Raji (cell line): ENCODE data around the gene NDUFB2.

Experiments
- POLR2A ChIP-seq: IDR thresholded peaks from 2 replicates; pipeline ENCODE4 v1.6.1; 2011; ENCODE audit warnings: low read depth, low read length, control low read depth; ENCODE audit not compliant: insufficient read depth

The NDUFB2 gene

DNA sequence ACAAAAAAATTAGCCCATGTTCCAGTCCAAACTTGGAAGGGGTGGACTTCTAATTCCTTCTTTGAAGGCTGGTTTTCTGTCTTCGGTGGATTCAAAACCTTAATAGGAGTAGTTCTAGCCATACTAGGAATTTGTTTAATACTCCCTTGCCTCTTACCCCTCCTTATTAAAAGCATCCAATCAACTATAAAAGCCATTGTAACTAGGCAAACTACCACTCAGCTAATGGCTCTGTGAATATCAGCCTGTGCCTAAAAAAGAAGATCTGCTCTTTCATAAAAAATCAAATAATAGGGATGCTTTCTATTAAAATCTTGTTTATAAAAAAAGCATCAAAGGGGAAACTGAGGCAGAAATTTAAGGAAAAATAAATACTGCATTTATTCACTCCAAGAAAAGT is 27.9 kb upstream of the NDUFB2 start:
- no peak for TF ChIP-seq POLR2A

DNA sequence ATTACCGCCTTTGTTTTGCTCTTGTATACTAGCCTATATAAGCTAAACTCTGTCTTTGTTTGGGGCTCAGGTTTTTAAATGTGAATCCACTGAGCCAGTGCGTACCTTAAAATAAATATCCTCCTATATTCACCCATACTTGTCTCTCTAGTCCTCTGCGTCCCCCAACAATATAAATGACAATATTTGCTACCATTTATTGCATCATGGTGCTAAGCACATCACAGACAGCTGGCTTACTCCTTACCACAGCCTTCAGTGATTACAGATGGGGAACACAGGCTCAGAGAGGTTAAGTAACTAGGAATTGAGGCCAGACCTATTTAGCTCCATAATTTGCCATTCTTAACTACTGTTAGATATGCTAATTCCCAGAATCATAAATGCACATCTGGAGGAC is 27.2 kb upstream of the NDUFB2 start:
- no peak for TF ChIP-seq POLR2A

DNA sequence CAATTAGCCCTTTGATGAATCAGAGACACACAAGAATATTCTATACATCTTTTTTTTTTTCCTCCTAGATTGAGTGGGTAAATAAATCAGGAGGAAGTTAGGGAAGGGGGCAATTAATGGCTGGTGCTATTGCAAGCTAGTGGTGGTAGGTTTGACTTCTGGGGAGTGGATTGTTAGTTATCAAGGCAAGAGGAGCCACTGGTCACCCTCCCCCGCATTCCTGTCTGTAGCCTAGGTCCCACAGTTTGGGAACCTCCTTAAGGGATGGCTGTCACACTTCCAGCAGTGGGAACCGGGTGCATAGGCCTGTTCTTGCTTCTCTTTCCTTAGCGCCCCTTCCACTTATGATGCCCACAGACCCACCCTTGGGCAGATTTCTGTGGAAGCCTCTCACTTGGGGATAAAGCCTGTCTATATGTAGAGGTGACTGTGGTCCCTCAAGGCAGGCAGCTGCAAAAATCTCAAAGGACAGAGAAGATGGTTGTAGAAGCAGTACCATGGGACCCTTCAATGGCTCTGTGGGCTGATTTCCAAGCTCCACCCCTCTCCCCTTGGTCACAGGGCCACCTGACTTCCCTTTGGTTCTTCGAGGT is 26.1 kb upstream of the NDUFB2 start:
- no peak for TF ChIP-seq POLR2A

DNA sequence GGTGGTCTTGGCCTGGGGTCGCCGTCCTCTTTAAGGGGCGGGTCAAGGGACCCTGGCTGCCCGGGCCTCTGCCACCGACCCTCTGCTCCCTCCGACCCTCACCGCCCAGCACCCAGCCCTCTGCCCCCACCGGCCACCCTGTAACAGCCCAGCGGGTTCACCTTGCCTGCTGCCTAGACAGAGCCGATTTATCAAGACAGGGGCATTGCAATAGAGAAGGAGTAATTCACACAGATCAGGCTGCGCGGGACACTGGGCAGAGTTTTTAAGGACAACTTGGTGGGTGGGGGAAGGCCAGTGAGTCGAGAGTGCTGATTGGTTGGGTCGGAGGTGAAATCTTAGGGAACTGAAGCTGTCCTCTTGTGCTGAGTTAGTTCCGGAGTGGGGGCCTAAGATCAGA is 24.5 kb upstream of the NDUFB2 start:
- no peak for TF ChIP-seq POLR2A

DNA sequence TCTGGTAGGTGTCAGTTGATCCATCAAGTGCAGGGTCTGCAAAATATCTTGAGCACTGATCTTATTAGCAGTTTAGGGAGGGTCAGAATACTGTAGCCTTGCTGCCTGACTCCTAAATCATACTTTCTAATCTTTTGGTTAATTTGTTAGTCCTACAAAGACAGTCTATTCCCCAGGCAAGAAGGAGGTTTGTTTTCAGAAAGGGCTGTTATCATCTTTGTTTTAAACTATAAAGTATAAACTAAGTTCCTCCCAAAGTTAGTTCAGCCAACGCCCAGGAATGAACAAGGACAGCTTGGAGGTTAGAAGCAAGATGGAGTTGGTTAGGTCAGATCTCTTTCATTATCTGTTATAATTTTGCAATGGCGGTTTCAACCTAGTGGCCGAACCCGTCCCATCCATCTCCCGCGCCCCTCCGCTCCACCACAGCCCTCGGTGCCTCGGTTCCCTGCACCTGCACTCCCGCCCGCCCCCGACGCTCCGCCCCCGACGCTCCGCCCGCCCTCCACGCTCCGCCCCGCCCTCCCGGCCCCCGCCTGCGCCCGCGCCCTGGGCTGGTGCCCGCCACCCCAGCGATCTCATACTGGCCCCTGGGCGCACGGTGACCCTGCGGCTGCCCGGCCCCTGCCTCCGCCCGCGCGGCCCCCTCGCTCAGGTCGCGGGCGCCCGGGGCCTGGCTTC is 24.0 kb upstream of the NDUFB2 start, which contains the start of gene ADCK2:
ADCK2 (plus strand) TSS at position 564 of the 681 bp plus-strand sequence. CDS start 386 bp downstream, outside the sequence.
- peak; percentile 56 for TF ChIP-seq POLR2A

DNA sequence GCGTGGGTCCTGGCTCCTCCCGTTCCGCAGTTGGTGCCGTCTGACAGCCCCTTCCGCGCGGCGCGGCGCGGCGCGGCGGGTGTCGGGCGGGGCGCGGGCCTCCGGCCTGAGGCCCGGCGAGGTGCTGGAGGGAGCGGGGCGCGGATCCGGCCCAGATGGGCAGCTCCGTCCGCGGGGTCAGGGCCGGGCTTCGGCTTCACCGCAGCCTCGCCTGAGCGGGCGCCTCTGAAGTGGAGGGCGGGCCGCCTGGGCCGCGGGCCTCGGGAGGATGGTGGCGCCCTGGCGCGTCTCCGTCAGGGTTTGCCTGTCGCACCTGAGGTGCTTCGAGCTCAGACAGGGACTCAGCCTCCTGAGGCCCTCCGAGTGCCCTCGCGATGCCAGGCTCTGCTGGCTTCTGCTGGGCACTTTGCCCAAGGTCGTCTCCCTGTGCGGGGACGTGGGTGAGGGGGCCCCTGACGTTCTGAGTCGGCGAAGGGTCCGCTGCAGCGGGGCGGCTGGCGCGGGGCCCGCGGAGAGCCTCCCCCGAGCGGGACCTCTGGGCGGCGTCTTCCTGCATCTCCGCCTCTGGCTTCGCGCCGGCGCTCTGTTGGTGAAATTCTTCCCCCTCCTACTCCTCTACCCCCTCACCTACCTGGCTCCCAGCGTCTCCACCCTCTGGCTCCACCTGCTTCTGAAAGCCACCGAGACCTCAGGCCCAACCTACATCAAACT is 23.3 kb upstream of the NDUFB2 start:
- peak; percentile 52 for TF ChIP-seq POLR2A

DNA sequence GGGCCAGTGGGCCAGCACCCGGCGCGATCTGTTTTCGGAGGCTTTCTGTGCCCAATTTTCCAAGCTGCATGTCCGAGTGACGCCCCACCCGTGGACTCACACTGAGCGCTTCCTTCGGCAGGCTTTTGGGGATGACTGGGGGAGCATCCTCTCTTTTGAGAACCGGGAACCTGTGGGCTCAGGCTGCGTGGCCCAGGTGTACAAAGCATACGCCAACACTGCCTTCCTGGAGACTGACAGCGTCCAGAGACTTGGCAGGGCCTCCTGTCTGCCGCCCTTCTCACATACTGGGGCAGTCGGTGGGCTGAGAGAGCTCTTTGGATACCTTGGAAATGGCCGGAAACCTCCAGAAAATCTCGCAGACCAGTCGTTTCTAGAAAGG is 22.7 kb upstream of the NDUFB2 start:
- TF ChIP-seq POLR2A = no peak

DNA sequence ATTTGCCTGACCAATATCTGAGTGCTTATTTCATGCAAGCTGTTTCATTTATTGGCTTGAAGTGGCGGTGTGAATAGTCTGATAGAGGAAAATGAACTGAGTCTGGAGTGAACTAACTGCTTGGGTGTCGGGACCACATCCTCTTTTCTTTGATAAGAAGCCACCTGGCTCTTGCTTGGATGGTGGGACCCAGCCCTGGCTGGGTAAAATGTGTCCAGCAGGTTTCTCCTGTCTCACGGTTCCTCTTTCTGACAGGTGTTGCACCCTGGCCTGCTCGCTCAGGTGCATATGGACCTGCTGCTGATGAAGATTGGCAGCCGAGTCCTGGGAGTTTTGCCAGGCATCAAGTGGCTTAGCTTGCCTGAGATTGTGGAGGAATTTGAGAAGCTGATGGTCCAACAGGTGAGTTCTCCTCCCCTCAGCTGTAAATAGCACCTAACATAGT is 22.1 kb upstream of the NDUFB2 start:
- 0 out of 2 replicates have a peak, but pooled peaks have one; percentile 9 for TF ChIP-seq POLR2A

DNA sequence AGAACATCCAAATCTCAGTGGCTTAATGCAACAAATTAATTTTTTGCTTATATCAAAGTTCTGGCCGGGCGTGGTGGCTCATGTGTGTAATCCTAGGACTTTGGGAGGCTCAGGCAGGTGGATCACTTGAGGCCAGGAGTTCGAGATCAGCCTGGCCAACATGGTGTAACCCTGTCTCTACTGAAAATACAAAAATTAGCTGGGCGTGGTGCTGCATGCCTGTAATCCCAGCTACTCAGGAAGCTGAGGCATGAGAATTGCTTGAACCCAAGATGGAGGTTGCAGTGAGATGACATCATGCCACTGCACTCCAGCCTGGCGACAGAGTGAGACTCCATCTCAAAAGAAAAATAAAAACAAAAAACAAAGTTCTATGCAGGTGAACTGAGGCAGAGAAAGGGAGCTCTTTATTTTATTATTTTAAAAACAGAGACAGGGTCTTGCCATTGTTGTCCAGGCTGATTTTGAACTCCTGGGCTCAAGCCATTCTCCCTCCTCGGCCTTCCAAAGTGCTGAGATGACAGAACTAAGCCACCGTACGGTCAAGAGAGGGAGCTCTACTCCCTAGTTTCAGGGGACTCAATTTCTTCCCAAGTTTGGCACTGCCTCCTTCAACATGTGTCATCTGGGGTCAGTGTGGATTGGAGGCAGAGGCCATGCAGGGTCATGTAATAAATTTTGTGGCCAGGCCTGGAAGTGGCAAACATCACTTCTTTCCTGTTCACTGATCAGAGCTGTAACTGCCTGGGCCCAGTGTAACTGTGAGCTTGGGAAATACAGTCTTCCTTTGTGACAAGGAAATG is 21.4 kb upstream of the NDUFB2 start:
- no peak for TF ChIP-seq POLR2A

DNA sequence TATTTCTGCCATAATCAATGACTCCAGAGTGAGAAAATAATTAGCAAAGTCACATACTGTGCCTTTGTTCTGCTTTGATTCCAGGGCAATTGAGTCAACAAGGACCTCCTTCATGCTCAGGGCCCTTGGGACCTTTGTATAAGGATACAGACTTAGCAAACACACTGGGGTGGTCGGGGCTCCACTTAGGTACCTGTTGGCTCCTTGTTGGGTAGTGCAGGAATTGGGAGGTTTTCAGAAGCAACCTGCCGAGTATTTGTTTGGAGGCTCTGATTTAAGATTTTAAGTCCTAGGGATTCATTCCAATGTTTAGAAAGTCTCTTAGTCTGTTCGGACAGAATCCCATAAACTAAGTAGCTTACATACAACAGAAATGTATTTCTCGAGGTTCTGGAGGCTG is 20.8 kb upstream of the NDUFB2 start:
- no peak for TF ChIP-seq POLR2A

DNA sequence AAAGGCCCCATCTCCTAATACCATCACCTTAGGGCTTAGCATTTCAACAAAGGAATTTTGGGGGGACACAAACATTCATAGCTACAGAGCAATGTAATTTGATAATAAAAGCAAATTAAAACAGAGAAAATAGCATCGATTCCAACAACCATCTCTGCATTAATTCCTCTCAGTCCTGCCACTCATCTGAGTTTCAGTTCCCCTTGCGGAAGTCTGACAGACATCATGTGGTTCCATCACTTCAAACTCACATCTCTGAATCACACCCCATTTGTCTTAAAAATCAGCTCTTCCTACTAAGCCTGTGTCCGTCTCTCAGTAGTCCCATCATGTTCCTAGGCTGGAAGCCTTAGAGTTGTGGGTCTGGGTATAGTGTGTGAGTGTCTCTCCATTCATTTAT is 20.2 kb upstream of the NDUFB2 start:
- TF ChIP-seq POLR2A = no peak

DNA sequence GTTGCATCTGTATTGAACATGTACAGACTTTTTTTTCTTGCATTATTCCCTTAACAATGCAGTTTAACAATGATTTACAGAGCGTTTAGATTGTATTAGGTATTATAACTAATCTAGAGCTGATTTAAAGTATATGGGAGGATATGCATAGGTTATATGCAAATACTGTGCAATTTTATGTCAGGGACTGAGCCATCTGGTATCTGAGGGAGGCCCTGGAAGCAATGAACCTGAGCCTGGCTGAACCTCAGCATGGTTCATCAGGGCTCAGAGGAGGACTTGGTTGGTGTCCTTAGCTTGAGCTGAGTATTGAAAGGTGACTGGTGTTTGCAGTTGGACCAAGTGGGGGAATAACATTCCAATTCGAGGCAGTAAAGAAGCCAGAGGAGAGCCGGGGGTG is 19.0 kb upstream of the NDUFB2 start:
- TF ChIP-seq POLR2A = no peak

DNA sequence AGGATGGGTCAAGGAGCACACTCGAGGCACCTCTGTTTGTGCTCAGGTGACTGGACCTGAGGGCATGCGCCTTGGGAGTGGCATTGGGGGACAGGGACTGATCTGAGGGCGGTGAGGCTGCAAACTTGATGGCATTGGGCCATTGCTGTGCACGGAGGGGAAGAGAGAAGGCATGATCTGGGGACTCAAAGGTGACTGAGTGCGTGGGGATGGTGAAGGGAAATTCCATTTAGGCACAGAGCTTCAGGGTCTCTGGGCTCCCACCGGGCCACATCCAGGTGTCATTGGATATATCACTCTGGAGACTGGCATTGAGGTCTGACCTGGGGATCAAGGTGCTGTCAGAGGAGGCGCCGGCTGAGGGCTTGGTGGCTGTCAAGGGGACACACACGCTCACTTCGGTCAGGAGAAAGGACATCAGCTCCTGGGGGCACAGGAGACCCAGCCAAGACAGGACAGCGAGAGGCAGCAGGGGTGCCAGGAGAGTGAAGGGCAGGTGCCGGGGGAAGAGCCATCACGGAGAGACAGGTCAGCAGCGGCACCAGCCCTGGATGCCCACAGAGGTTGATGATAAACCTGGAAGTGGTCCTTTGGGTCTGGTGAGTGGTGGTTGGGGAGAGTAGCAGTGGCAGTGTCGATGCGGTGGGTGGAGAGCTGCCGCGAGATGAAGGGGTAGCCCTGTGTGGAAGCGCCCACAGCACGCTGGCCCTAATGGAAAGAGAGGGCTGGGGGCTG is 18.3 kb upstream of the NDUFB2 start:
- TF ChIP-seq POLR2A = no peak

DNA sequence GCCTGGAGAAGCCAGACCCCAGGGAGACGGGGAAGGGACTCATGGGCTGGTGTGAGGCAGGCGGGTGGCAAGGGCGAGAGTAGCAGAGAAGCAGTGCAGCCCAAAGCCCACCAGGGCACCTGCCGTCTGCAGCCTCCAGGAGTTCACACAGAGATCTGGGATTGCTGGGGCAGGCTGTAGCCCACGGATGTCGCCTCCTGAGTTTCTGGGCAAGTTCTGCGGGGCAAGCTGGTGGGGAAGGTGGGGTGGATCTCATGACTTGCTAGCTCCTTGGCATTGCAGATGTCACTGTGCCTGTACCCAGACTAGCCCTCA is 17.7 kb upstream of the NDUFB2 start:
- TF ChIP-seq POLR2A = no peak

DNA sequence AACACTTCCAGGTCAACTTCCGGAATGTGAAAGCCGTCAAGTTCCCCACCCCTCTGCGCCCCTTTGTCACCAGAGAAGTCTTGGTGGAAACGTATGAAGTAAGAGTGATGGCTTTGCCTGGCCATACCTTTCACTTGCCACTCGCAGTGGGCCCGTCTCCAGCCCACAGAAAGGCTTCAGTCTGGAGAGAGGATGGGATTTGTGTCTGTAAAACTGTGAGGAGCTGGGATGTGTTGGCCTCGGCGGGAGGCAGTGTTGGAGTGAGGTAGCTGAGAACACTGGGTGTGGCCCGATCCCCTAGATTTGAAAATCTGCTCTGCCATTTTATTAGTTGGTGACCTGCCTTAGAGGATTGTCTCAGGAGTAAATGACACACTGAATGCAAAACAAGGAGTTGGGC is 17.3 kb upstream of the NDUFB2 start:
- TF ChIP-seq POLR2A = no peak

DNA sequence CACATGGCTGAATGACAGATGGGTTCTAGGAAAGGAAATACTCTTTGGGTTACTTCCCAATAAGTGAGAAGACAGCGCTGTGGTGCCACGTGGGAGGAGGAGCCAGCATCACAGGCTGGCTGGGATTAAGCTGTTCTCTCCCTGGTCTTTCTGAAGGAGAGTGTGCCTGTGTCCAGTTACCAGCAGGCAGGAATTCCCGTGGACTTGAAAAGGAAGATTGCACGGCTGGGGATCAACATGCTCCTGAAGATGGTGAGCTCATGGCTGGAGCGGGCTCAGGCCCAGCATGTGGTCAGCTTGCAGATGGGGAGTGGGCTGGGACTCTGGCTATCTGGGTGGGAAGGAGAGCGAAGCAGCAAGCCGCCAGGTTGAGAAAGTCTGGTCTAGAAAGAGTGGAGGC is 15.6 kb upstream of the NDUFB2 start:
- no peak for TF ChIP-seq POLR2A

DNA sequence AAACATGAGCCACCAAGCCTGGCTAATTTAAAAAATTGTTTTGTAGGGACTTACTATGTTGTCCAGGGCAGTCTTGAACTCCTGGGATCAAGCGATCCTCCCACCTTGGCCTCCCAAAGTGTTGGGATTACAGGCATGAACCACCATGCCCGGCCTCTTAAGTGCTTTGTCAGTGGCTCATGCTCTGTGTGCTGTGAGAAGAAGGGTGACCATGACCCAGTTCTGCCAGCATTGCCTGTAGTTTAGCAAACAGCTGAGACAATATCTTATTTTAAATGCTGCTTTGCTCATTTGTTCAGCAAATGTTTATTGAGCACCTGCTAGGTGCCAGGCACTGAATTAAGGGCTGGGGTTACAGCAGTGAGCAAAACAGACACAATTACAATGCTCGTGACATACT is 14.7 kb upstream of the NDUFB2 start:
- TF ChIP-seq POLR2A = no peak
